GM18873 (cell line): Measurements from ENCODE around the gene ST7.

ENCODE experiments used
- ATAC-seq: cut with Tn5 transposase; IDR thresholded peaks from one replicate; pipeline ENCODE4 v1.9.1; 2021; ENCODE audit warnings: mild to moderate bottlenecking, moderate library complexity, moderate number of reproducible peaks; ENCODE audit not compliant: unreplicated experiment, low FRiP score

The ST7 gene

DNA sequence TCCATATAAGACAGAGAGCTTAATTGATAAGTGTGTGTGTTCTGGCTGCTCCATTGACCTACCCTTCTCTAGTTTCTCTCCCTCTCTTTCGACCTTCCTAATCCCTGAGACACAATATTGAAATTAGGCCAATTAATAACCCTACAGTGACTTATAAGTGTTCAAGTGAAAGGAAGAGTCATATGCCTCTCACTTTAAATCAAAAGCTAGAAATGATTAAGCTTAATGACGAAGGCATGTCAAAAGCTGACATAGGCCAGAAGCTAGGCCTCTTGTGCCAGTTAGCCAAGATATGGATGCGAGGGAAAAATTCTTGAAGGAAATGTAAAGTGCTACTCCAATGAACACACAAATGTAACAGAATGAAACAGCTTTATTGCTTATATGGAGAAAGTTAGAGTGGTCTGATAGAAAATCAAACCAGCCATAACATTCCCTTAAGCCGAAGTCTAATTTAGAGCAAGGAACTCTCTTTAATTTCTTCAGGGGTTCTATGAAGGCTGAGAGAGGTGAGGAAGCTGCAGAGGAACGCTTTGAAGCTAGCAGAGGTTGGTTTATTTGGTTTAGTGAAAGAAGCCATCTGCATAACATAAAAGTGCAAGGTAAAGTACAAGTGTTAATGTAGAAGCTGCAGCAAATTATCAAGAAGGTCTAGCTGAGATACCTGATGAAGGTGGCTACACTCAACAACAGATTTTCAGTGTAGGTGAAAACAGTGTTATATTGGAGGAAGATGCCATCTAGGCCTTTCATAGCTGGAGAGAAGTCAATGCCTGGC, 53.8 kb downstream of the ST7 start:
- no peak for ATAC-seq

DNA sequence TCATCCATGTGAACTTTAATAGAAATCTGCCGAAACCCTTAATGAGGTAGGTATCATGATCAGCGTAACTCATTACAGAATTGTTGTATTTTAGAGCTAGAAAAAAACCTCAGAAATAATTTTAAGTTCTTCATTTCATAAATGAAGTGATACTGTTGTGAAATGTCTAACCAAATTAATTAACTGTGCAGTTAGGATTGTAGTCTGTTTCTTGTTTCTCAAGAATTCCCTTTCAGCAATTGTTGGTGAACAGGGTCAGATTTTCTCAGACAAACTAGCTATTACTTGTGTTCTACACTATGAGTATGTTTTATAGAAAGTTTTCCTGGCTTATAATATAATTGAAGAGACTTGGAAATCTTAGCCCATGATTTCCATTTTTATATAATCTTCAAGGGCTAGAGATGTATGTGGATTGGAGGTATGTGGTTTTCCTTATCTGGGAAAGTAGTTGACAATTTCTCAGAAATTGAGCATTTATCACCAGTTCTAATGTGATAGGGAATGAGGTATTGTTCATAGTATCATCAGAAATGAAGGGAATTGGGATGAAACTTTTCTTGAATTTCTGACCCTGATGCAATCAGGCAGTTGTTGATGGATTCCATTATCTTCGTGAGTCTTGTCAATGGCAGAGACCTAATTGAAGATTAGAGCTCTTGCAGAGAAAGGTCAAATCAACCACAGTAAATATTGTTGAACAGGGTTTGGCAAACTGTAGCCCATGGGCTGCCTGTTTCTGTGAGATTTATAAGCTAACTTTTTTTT, 55.0 kb downstream of the ST7 start:
- no peak for ATAC-seq

DNA sequence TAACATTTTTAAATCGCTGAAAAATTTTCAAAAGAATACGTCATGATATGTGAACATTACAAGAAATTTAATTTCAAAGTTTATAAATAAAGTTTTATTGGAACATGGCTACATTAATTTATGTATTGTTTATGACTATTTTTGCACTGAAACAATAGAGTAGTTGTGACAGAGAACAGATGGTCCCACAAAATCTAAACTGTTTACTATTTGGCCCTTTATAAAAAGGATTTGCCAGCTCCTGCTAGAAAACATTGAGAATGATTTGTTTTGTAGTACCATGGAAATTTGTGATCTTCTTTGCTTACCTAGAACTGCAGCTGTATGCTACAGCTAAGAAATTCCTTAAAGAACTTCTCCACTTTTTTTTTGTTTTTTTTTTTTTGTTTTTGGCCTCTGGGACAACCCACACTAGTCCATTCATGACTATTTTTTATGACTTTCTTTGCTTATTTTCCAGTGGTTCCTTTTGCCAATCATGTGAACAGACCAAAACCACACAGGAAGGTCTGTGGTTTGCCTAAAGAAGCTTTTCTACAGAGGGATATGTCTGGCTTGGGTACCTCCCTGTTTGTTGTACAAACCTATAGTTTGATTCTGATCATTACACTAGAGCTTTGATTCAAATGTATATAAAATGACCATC, 55.7 kb downstream of the ST7 start:
- ATAC-seq: no peak

DNA sequence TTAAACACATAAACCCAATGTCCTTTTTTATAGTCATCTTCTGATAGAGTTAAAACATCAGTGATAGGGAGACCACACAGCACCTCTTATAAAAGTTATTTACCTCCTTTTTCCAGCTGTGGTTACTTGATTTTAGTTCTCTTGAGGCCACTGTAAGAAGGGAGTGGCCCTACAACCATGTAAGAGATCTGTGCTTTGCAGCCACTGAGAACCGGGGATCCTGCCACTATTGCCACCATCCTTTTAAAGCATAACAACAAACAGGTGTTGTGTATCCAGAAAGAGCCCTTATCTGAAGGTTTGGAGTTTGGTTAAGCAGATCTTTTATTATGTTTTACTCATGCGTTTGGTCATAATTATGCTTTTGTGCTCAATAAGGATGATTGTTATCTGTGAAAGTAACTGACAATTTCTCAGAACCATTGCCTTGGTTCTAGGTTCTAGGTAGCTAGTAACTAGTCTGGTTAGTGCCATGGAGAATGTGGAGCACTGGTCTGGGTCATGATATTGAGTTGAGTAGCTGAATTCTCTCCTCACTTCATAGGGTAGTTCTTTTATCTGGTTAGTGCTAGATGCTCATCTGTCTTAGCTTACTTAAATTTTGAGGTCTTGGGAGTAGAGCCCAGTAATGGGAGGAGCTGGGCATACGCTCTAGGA, 56.5 kb downstream of the ST7 start:
- no peak for ATAC-seq

DNA sequence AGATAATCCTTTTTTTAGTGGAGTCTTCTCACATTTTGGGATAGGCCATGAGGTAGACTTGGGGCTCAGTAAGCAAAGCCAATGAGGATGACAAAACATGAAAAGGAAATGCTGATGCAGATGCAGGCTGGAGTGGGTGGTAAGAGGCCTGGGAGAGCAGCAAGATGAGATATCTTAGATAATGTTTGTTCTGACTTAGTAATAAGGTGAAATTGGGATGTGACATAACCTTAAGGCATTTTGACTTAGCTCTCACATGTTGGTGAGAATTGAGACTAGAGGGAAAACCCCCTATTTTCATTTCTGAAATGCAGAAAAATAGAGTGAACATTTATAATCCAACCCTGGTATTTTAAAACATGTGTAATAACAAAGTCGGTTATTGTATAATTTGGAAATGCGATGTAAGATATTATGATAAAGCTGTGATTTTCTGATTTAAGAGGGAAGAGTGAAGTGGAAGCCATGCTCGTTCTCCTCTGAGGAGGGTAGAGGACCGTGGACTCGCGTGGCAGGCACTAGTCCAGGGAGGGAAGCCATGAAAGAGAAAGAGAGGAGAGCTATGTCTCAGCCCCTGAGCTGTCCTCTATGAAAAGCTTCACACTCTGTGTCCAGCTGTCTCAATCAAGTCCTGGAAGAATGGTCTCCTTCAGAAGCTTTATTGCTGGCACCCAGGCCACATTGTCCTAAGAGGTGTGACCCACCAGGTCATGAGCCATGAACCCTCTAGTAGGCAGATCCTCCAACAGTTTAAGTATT, 57.3 kb downstream of the ST7 start:
- ATAC-seq: peak; percentile 56

DNA sequence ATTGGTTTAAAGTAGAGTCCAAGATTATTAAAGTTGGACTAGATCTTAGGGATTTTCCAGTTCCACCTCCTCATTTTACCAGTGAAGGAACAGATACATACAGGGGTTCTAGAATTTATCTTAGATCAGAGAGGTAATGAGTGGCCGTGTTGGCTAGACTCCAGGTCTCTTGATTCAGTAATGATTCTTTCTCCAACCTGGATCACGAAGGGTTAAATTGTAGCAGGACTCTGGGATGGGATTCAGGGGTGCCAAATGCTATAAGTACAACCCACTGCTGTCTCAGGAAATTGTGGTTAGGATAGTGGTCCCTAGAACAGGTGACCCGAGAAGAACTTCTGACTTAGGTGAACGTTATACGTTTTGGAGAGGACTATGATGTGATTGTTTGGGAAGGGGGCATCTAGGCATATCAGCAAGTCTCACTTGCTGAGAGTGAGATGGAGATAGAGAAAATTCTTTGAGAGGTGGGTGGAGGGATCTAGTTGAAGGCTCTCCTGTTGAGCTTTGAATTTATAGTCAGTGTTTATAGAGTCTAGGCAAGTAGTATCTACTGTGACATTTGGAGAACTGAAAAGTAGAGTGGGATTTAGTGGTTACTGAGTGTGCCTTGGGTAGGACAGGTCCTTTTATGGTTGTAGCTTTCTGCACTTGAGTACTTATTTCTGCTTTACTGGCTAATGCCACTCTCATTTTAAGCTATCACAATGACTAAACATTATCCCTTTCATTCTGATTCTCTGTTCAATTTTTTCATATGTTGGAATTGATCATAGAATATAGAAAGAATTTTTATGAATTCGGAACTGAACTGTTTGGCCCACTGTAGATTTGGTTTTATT, 58.3 kb downstream of the ST7 start:
- peak; percentile 91 for ATAC-seq

DNA sequence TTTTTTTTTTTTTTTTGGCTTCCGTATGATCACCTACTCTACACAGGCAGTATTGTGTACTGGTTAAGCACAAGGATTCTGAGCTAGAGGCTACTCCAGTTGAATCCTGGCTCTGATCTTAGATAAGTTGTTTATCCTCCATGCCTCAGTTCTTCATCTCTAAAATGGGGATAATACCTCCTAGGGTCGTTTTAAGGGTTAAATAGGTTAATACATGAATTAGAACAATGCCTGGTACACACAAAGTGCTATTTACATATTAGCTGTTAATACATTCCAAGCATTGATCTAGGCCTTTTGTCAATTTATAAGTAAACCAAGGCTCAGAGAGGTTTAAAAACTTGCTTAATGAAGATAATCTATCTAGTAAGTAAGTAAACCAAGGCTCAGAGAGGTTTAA, 59.0 kb downstream of the ST7 start:
- ATAC-seq: peak; percentile 10

DNA sequence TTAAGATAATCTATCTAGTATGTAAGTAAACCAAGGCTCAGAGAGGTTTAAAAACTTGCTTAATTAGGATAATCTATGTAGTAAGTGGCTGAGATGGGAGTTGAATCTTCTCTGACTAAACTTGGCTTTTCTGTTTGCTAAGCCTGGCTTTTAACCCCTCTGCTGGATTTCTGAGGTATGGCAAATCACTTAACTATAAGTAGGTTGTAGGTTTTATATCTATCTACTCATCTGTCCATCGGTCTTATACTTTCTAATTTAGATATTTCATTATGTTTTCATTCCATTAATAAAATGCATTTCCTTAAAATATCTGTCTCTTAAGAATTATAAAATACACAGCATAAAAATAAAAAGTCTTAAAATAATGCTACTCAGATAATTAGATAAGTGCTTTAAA, 59.4 kb downstream of the ST7 start:
- no peak for ATAC-seq

DNA sequence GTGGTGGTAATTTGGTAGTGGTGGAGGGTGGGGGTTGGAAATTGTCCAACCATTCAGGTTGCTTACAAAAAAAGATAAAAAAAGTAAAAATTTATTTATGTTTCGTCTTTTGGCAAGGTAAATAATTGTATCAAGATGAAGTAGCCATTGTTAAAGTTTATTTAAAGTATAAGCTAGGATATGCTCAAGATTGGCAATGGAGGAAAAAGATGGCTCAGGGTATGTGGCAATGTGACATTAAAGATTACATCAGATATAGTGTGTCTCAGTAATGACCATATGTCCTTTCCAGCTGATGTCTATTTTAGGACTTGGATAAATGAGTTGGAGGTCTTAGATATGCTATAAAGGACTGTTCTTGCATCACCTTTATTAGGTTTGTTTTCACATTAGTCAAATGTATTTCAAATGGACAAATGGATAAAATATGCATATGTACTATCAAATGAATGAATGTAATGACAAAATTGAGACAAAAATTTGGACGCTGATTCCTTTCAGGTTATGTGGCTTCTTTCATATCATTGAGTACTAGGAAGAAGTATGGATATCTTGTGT, 60.9 kb downstream of the ST7 start:
- no peak for ATAC-seq

DNA sequence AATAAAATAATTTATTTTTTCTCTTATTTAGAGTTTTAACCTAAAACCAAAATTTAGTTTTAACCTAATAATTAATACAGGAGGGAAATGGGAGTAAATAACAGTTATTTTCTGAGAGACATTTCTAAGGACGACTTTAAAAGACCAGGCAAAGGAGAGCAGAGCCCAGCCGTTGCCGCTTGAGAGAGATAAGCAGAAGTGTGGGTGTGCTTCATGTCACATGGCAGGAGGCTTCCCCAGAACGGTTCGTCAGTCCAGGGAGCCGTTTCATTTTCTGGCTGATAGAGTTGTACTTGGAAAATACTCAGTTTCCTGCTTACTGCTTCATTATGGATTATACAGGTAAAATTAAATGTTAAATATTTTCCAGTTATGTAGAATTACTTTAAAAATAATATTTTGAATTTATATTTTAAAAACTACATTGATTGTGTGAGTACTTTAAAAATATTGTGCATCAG, 61.4 kb downstream of the ST7 start:
- ATAC-seq: no peak

DNA sequence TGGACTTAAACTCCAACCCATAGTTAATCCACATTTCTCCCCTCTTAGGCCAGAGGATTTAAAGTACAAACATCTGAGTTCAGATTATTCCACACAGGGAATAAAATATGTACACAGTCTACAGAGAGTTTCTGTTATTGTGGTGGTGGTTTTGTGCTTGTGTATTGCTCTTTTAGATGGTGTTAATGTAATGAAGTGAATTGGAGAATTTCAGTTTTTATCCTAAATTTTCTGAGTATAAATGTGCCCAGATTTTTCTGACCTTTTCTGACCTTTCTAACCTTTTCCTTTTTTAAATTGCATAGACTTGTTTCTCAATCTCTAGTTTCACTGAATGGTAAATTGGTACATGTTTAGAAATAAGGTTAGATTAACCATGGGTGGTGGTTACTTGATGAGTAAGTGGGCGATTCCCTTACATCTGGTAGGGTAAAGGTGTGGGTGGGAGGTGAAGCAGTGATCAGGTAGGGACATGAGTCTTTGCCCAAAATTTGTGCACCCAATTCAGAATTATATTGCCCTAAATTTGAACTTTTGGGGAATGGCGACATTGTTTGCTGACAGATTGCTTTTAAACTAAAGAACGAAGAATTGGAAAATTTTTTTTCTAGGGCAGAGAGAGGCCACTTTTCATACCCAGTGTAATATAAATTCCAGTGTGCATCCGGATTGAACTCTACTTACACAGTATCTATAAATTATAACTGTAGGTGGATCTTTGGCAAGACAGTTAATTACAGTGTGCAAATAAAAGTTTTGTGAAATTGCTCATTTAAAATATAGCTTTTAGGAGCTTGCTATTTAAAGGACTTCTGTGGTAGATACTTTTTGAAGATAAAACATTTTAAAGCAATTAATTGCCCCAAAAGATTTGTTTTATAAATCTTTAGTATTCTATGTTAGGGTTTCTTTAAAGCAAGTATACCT, 62.2 kb downstream of the ST7 start:
- ATAC-seq: no peak

DNA sequence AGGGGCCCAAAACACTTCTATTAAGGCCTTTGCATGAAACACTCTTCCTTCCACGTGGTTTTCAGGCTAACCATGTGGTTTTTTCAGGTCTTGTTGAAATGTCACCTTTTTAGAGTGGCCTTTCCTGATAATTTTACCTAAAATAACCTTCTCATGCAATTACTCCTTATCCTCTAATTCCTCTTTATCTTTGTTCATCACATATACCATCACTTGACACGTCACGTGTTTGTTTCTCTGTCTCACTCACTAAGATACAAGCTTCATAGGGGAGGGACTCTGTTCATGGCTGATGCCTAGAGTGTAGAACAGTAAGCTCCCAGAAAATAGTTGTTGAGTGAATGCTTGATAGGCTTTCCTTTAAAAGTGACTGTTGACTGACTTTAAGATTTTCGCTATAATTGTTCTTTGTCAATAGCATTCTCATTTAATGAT, 63.7 kb downstream of the ST7 start:
- no peak for ATAC-seq

DNA sequence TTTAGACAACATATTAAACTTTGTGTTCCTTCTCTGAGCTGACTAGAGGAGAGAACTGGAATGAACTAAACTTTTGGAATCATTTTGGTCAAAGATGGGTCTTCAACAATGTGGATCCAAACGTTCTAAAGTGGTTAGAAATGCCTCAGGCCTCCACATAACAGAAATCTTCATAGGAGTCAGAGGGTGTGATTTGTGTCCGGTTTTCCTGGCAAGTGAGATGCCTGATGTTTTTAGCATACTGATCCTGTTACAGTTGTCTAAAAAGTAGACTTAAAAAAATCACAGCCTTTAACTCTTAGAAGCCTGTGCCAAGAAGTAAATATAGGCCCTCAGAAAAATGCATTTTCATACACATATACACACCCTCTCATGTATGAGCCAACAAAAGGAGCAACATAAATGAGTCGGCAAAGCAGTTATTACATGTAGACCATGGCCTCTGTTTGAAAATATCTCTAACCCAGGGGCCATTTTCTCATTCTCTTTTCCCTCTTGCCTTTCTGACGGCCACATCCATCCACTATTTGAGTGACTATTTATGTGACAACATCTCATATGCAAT, 64.5 kb downstream of the ST7 start:
- ATAC-seq: no peak

DNA sequence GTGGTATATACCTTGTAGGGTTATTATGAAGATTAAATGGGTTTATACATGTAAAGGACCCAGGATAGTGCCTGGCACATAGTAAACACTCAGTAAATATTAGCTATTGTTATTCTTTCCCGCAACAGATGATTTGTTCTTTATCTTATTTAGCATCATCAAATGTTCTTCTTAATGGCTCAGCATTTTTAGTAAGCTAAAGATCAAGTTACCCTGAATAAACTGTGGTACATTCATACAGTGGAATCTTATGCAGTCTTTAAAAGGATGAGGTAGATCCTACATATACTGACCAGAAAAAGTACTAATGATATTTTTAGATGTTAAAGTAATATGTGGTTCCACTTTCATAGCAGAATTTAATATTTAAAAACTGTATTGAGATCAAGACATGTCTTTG, 65.4 kb downstream of the ST7 start:
- no peak for ATAC-seq

DNA sequence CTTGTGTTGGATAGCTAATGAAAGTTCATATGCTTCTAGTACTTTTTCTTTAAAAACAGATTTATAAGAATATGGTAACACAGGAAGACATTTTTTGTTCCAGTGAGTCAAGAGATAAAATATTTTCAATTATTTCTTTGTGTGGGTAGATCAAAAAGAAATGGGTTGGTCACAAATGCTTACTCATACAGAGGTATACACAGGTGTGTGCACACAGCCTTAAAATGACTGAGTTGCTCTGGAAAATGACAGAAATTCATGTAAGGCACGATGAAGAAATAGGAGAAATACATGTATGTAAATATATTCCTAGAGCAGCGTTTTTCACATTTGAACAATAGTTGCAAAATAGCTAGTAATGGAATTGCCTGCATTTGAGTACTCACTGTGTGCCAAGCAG, 66.0 kb downstream of the ST7 start:
- no peak for ATAC-seq

DNA sequence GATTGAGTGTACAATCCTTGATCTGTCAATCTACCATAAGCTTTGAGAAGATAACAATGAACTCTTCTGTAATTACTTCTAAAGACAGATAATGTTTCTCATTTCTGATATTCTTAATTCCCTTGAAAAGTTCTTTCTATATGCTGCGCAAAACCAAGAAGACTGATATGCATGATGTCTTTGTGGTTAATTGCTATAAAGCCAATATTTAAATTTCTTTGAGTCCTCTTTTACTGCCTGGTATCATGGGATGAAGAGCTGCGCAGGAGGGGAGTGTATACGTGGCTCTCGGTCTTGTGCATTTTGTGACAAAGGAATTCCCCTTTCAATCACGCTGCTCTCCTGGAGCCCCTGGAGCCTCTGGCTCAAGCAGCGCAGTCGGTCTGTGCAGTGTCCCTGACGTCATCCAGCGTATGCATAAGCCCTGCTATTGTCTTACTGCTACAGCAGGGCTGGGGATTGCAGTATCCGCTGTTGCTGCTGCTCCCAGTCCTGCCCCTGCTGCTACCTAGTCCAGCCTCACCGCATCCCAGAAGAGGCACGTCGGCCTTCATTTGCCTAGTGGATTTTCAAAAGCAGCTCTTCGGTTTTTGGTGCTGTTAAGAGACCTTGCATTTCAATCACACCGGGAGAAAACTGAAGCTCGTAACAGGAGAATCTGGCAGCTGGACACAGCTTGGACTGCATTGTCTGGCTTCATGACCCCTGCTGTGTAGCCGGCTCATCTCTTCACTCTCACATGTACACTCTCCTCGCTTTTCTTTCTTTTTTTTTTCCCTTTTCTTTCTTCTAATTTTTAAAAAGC, 66.7 kb downstream of the ST7 start:
- ATAC-seq: no peak

DNA sequence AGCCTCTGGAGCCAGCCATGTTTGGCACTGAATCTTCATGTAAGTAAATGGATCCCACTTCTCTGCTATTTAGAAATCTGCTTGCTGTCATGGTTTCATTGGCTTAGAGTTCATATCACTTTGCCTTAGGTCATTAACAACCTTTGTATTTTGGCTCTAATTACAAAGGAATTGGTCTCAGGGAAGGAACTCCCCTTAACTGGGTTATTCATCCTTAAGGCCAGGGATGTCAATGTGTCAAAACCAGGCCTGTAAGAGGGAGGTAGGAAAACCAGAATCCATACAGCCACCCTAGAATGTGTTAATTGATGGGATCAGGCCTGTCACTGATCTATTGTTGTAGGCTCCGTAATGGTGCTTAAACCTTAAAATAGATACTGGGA, 67.3 kb downstream of the ST7 start:
- no peak for ATAC-seq
